Tibial nerve (tissue), 4 donors: ENCODE measurements around the gene SLC45A3.

ENCODE experiments used
- CTCF ChIP-seq, 5 experiments: fragments of 200-600 bp in 3 of 5; fragments of 450-650 bp in 2 of 5; sonication (generic) in 3 of 5; IDR thresholded peaks; one replicate each; pipeline ENCODE4 v1.5.1; 2016 to 2019; ENCODE audit warnings: antibody characterized with exemption in 5 of 5, mild to moderate bottlenecking in 3 of 5, moderate library complexity in 2 of 5
- EP300 ChIP-seq, 2 donors: sonication (generic); formaldehyde crosslinking; IDR thresholded peaks; one replicate each; pipeline ENCODE4 v1.6.1; 2017; ENCODE audit warnings: antibody characterized with exemption in 2 of 2, mild to moderate bottlenecking in 1 of 2
- POLR2A ChIP-seq, 2 donors: fragments of 450-650 bp; IDR thresholded peaks; one replicate each; pipeline ENCODE4 v1.6.1; 2017; ENCODE audit warnings: antibody characterized with exemption in 2 of 2, mild to moderate bottlenecking in 2 of 2, moderate library complexity in 2 of 2

GRCh38 chr1:205662135-205662738 is 18.1 kb downstream of the SLC45A3 start:
- no peak for TF ChIP-seq POLR2A (IDR thresholded peaks at IDR 0.05)
- TF ChIP-seq CTCF (IDR thresholded peaks at IDR 0.05) = no peak
- TF ChIP-seq EP300 (IDR thresholded peaks at IDR 0.05) = no peak
